ENCODE measurements around the gene TMEM128.
"Not testable (repeated sequence)": the region's sequence is repeated elsewhere in the genome, so short reads cannot be mapped to it uniquely, and the experiment has no call there.

The TMEM128 gene

GRCh38 chr4:4202510-4202909 lies 45.5 kb downstream of the TMEM128 start:
- no peak for DNase-seq (ENCODE audit: extremely low read depth in 1 of 2, low read depth in 1 of 2)

DNA sequence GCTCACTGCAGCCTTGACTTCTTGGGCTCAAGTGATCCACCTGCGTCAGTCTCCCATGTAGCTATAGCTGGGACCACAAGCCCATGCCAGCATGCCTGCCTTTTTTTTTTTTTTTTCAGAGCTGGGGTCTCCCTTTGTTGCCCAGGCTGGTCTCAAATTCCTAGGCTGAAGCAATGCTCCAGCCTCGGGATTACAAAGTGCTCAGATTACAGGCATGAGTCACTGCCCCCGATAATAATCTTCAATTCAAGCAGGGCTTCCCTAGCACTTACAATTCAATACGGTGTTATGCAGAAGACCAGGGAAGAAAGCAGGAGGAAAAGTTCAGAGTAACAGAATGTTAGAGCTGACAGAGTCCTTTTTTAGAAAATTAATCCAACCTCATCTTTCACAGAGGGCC lies 47.4 kb downstream of the TMEM128 start:
- DNase-seq (ENCODE audit: extremely low read depth in 1 of 2, low read depth in 1 of 2): no peak

DNA sequence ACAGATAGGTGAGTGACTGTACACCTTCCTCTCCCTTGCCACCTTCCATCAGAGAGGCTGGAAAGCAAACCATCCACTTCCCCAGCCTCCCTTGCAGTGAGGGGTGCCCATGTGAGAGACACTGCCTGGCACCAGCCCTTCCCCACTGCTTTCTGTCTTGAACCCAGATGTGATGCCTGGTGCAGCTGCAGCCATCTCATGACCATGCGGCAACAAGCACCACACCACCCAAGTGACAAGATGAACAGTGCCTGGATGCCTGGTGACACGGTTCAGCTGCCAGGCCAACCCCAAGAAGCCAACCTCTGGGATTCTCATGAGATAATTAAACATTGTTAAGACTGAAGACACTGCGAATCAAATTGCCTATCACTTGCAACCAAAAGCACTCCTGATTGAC lies 52.7 kb downstream of the TMEM128 start:
- no peak for DNase-seq (ENCODE audit: extremely low read depth in 1 of 2, low read depth in 1 of 2)

DNA sequence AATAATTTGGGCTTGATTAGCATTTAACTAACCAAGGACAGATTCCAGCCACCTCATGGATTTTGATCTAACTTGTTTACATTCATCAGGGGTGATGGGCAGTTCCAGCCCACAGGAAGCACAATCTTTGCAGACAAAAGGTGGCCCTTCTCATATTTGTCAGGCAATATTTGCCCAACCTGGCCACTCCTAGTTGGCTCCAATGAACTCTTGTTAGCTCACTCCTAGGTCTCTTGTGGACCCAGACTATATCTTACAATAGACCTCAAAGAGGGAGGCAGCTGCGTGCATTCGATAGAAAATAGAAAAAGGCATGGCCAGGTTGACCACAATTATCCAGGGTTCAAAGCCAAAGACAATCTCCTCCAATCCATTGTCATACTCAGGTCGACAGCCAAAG lies 59.5 kb downstream of the TMEM128 start:
- not testable (repeated sequence) for DNase-seq (ENCODE audit: extremely low read depth in 1 of 2, low read depth in 1 of 2)

All from stimulated activated CD8-positive, alpha-beta memory T cell treated with anti-CD3 and anti-CD28 coated beads, Interleukin-7, amount 100 ng/mL, for 48 hours (primary cell).